ENCODE results near the gene NKX2-2. TPM values are rescaled to one million over a fixed set of nuclear protein-coding genes. Genes with fewer than 3 reads are reported as not detected.

The NKX2-2 gene
- total RNA-seq = not detected
- not detected for polyA plus RNA-seq

DNA sequence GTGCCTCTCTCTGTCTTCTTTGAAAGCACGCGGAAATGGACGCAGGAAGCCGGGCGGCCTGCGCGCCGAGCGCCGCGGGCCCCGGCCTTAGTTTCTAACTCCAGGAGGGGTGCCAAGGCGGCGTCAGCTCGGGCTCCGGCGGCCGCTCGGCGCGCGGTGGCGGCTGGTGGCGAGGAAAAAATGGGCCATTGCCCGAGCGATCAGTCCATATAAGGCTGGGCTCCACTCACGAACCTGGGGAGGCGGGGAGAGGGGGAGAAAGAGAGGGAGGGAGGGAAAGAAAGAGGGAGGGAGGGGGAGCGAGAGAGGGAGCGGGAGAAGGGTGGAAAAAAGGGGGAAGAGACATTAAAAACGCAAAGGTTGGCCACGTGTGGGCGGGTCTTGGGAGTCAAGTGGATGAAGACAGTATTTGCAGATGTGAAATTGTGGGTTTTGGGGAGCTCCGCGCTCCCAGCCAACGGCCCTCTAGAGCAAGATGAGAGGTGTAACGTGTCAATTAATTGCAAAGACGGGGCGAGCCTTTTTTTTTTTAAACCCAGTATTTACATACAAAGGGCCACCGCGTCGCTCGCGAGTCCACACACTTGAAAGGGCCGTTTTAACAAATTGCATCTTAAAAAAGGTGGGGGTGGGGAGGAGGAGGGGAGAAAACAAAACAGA is at the start of gene NKX2-2:
Gene NKX2-2 (minus strand): TSS at position 184 of the 660 bp plus-strand sequence. CDS start 395 bp downstream, outside the sequence.
- no peak within 1 kb of the TSS for H3K27ac ChIP-seq (ENCODE audit: low read depth in 1 of 2, low read length in 2 of 2)
- H3K4me1 ChIP-seq (ENCODE audit: control insufficient read depth in 4 of 4, insufficient read depth in 4 of 4, low read length in 3 of 4) = peaks cover 36 to 58% (median 40%) of the 10 kb centered on the region in 4 donors
- H3K36me3 ChIP-seq (ENCODE audit: control insufficient read depth in 4 of 4, insufficient read depth in 3 of 4, low read depth in 1 of 4, low read length in 3 of 4) = no peaks in the 10 kb centered on the region
- H3K4me3 ChIP-seq (ENCODE audit: low read depth in 1 of 3, low read length in 3 of 3) = peak within 1 kb of the TSS in 1 of 3 donors; percentile 47
- TF ChIP-seq, protein P1, sequence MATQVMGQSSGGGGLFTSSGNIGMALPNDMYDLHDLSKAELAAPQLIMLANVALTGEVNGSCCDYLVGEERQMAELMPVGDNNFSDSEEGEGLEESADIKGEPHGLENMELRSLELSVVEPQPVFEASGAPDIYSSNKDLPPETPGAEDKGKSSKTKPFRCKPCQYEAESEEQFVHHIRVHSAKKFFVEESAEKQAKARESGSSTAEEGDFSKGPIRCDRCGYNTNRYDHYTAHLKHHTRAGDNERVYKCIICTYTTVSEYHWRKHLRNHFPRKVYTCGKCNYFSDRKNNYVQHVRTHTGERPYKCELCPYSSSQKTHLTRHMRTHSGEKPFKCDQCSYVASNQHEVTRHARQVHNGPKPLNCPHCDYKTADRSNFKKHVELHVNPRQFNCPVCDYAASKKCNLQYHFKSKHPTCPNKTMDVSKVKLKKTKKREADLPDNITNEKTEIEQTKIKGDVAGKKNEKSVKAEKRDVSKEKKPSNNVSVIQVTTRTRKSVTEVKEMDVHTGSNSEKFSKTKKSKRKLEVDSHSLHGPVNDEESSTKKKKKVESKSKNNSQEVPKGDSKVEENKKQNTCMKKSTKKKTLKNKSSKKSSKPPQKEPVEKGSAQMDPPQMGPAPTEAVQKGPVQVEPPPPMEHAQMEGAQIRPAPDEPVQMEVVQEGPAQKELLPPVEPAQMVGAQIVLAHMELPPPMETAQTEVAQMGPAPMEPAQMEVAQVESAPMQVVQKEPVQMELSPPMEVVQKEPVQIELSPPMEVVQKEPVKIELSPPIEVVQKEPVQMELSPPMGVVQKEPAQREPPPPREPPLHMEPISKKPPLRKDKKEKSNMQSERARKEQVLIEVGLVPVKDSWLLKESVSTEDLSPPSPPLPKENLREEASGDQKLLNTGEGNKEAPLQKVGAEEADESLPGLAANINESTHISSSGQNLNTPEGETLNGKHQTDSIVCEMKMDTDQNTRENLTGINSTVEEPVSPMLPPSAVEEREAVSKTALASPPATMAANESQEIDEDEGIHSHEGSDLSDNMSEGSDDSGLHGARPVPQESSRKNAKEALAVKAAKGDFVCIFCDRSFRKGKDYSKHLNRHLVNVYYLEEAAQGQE (IDR thresholded peaks at IDR 0.05) = no peak
- TF ChIP-seq YY1 (IDR thresholded peaks at IDR 0.05) = no peak
- no peaks in the 10 kb centered on the region for H3K9me3 ChIP-seq (ENCODE audit: control insufficient read depth in 4 of 4, low read length in 3 of 4)
- no peak for DNase-seq (ENCODE audit: low spot score)
- H3K9ac ChIP-seq (ENCODE audit: low read depth in 1 of 2, low read length in 2 of 2) = no peak within 1 kb of the TSS
- WGBS = 4% methylated on average over 45 of the region's 45 CpGs
- H3K27me3 ChIP-seq (ENCODE audit: control insufficient read depth in 4 of 4, insufficient read depth in 4 of 4, low read length in 3 of 4) = peaks cover 10 to 30% (median 22%) of the 10 kb centered on the region in 4 donors

DNA sequence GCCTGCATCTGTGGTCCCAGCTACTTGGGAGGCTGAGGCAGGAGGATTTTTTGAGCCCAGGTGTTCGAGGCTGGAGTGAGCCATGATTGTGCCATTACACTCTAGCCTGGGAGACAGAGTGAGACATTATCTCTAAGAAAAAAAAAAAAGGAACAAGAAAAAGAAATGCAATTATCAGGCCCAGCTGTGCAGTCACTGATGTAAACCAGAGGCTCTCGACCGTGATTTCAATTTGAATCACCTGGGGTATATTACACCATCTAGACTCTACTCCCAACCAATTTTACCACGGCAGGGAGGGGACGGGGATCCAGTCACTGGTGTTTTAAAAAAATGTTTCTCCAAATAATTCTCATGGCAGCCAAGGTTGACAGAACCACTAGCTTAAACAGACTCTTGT is 48.8 kb upstream of the NKX2-2 start:
- H3K27me3 ChIP-seq (ENCODE audit: control insufficient read depth in 4 of 4, insufficient read depth in 4 of 4, low read length in 3 of 4) = no peaks in the 10 kb centered on the region
- TF ChIP-seq MAX (IDR thresholded peaks at IDR 0.05) (no peak), FOXA1 (IDR thresholded peaks at IDR 0.05) (no peak), NR2F2 (IDR thresholded peaks at IDR 0.05) (no peak), TAF1 (conservative IDR thresholded peaks at IDR 0.05) (no peak), EGR1 (IDR thresholded peaks at IDR 0.05; ENCODE audit: low read depth in 2 of 2) (no peak)
- TF ChIP-seq, protein P1 (IDR thresholded peaks at IDR 0.05) = no peak
- 90% methylated on average over 5 of the region's 5 CpGs for WGBS
- H3K36me3 ChIP-seq (ENCODE audit: control insufficient read depth in 4 of 4, insufficient read depth in 3 of 4, low read depth in 1 of 4, low read length in 3 of 4) = no peaks in the 10 kb centered on the region
- no peaks in the 10 kb centered on the region for H3K9me3 ChIP-seq (ENCODE audit: control insufficient read depth in 4 of 4, low read length in 3 of 4)
- no peak overlapping the region for H3K4me3 ChIP-seq (ENCODE audit: low read depth in 1 of 3, low read length in 3 of 3)
- H3K4me1 ChIP-seq (ENCODE audit: control insufficient read depth in 4 of 4, insufficient read depth in 4 of 4, low read length in 3 of 4) = peaks cover 3 to 20% (median 14%) of the 10 kb centered on the region in 4 donors
- H3K27ac ChIP-seq (ENCODE audit: low read depth in 1 of 2, low read length in 2 of 2) = no peak overlapping the region
- DNase-seq (ENCODE audit: low spot score) = no peak
- no peak overlapping the region for H3K9ac ChIP-seq (ENCODE audit: low read depth in 1 of 2, low read length in 2 of 2)

DNA sequence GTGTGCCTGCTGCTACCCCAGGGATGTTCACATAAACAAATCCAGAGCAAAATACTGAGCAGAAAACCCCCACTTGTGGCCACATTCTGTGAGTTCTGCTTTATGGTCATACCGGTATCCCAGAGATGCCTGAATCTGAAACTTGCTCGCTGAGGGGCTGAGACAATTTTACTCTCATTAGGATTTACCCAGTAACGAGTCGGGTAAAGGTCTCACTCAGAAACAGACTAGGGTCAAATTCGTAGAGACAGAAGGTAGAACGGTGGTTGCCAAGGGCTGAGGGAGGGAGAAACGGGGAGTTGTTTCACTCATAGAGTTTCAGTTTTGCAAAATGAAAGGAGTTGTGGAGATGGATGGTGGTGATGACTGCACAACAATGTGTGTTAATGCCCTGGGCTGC is 45.4 kb upstream of the NKX2-2 start:
- Histone ChIP-seq H3K9me3 (ENCODE audit: control insufficient read depth in 4 of 4, low read length in 3 of 4) (no peaks in the 10 kb centered on the region), H3K27me3 (ENCODE audit: control insufficient read depth in 4 of 4, insufficient read depth in 4 of 4, low read length in 3 of 4) (no peaks in the 10 kb centered on the region), H3K36me3 (ENCODE audit: control insufficient read depth in 4 of 4, insufficient read depth in 3 of 4, low read depth in 1 of 4, low read length in 3 of 4) (no peaks in the 10 kb centered on the region), H3K9ac (ENCODE audit: low read depth in 1 of 2, low read length in 2 of 2) (no peak overlapping the region), H3K4me1 (ENCODE audit: control insufficient read depth in 4 of 4, insufficient read depth in 4 of 4, low read length in 3 of 4) (peaks cover 3 to 14% (median 10%) of the 10 kb centered on the region in 4 donors), H3K4me3 (ENCODE audit: low read depth in 1 of 3, low read length in 3 of 3) (no peak overlapping the region), H3K27ac (ENCODE audit: low read depth in 1 of 2, low read length in 2 of 2) (no peak overlapping the region)
- no peak for TF ChIP-seq JUND (IDR thresholded peaks at IDR 0.05)
- no peak for TF ChIP-seq NR2F2 (IDR thresholded peaks at IDR 0.05)
- no peak for TF ChIP-seq SP1 (IDR thresholded peaks at IDR 0.05)
- TF ChIP-seq RAD21 (IDR thresholded peaks at IDR 0.05) = no peak
- 67% methylated on average over 7 of the region's 7 CpGs for WGBS
- no peak for DNase-seq (ENCODE audit: low spot score)

Data from liver (tissue), 9 donors.